ENCODE data around the gene MACROD2.

- TF ChIP-seq CTCF (IDR thresholded peaks at IDR 0.05) (no peak), ZFX (IDR thresholded peaks at IDR 0.05; ENCODE audit: borderline replicate concordance) (no peak)
Observed at GRCh38 chr20:14855171-14855570, 859.9 kb downstream of the MACROD2 start.
